Osteoblast (primary cell): ENCODE results near the gene CLEC3B. TPM values are rescaled to one million over a fixed set of nuclear protein-coding genes. Genes with fewer than 3 reads are reported as not detected.

ENCODE experiments used
- DNase-seq: peaks from one replicate; pipeline ENCODE4 v3.0.0; 2011; ENCODE audit warnings: low spot score, mixed read lengths; ENCODE audit not compliant: insufficient read length; ENCODE audit errors: missing footprints
- H2AFZ ChIP-seq: 2 replicates; pipeline ENCODE4 v1.6.0; 2011; ENCODE audit warnings: mild to moderate bottlenecking, low read length
- H3K27ac ChIP-seq: 2 replicates; pipeline ENCODE4 v1.5.1; 2011; ENCODE audit warnings: mild to moderate bottlenecking, low read depth, low read length, moderate library complexity
- H3K27me3 ChIP-seq: 2 replicates; pipeline ENCODE4 v1.6.0; 2012; ENCODE audit warnings: mild to moderate bottlenecking, control low read depth, inconsistent platforms, low read length, moderate library complexity; ENCODE audit not compliant: insufficient read depth
- H3K36me3 ChIP-seq: 2 replicates; pipeline ENCODE4 v1.5.1; 2011; ENCODE audit warnings: mild to moderate bottlenecking, low read length, control low read depth, moderate library complexity; ENCODE audit not compliant: insufficient read depth
- H3K4me1 ChIP-seq: 2 replicates; pipeline ENCODE4 v1.5.1; 2011; ENCODE audit warnings: mild to moderate bottlenecking, low read length, control low read depth, moderate library complexity; ENCODE audit not compliant: insufficient read depth
- H3K4me2 ChIP-seq: 2 replicates; pipeline ENCODE4 v1.6.0; 2011; ENCODE audit warnings: mild to moderate bottlenecking, low read length; ENCODE audit not compliant: insufficient read depth
- H3K4me3 ChIP-seq: fragments of 200-600 bp; sonication (generic); 3 replicates; pipeline ENCODE4 v1.5.1; 2012; ENCODE audit warnings: mild to moderate bottlenecking, low read length, inconsistent platforms; ENCODE audit not compliant: insufficient read depth
- H3K79me2 ChIP-seq: 2 replicates; pipeline ENCODE4 v1.6.0; 2012; ENCODE audit warnings: mild to moderate bottlenecking, low read length, control low read depth, inconsistent platforms; ENCODE audit not compliant: insufficient read depth
- H3K9me3 ChIP-seq: 2 replicates; pipeline ENCODE4 v1.5.1; 2011; ENCODE audit warnings: low read depth, low read length, control low read depth
- H4K20me1 ChIP-seq: 2 replicates; pipeline ENCODE4 v1.6.0; 2012; ENCODE audit warnings: mild to moderate bottlenecking, low read length, control low read depth; ENCODE audit not compliant: insufficient read depth
- CTCF ChIP-seq: IDR thresholded peaks from 2 replicates; pipeline ENCODE4 v1.5.1; 2011; ENCODE audit warnings: mild to moderate bottlenecking, low read depth, low read length, moderate library complexity; ENCODE audit errors: extremely low read depth
- total RNA-seq: library from RNA; depleted of rRNA; stranded (reverse); fragments of >200 nt; gene quantifications from 2 replicates; pipeline ENCODE4 v1.2.3, GENCODE V29; 2012

CLEC3B gene
- total RNA-seq, 1 donor: 48.9 TPM

GRCh38 chr3:45057557-45057956 is 31.5 kb downstream of the CLEC3B start:
- Histone ChIP-seq H3K9me3 (no peaks in the 10 kb centered on the region), H3K4me2 (no peak overlapping the region), H2AFZ (no peak overlapping the region), H3K36me3 (no peaks in the 10 kb centered on the region), H3K27me3 (no peaks in the 10 kb centered on the region), H3K4me1 (peaks cover 51% of the 10 kb centered on the region), H3K27ac (no peak overlapping the region), H3K4me3 (no peak overlapping the region), H3K79me2 (no peaks in the 10 kb centered on the region), H4K20me1 (no peaks in the 10 kb centered on the region)
- DNase-seq: no peak
- no peak for TF ChIP-seq CTCF

GRCh38 chr3:45059132-45059531 is 33.0 kb downstream of the CLEC3B start:
- Histone ChIP-seq H3K4me2 (no peak overlapping the region), H3K4me1 (peaks cover 53% of the 10 kb centered on the region), H4K20me1 (no peaks in the 10 kb centered on the region), H3K9me3 (no peaks in the 10 kb centered on the region), H3K27me3 (no peaks in the 10 kb centered on the region), H3K27ac (no peak overlapping the region), H2AFZ (no peak overlapping the region), H3K4me3 (no peak overlapping the region), H3K36me3 (no peaks in the 10 kb centered on the region), H3K79me2 (no peaks in the 10 kb centered on the region)
- TF ChIP-seq CTCF: no peak
- no peak for DNase-seq

GRCh38 chr3:45060165-45060892 is 34.2 kb downstream of the CLEC3B start:
- no peak for TF ChIP-seq CTCF
- H3K27me3 ChIP-seq: no peaks in the 10 kb centered on the region
- H3K36me3 ChIP-seq: no peaks in the 10 kb centered on the region
- H4K20me1 ChIP-seq: no peaks in the 10 kb centered on the region
- H2AFZ ChIP-seq: peak overlapping the region; percentile 80
- peaks cover 53% of the 10 kb centered on the region for H3K4me1 ChIP-seq
- H3K4me3 ChIP-seq: no peak overlapping the region
- H3K4me2 ChIP-seq: no peak overlapping the region
- H3K9me3 ChIP-seq: no peaks in the 10 kb centered on the region
- peak overlapping the region; percentile 74 for H3K27ac ChIP-seq
- H3K79me2 ChIP-seq: no peaks in the 10 kb centered on the region
- DNase-seq: no peak

GRCh38 chr3:45062697-45063070 is 36.6 kb downstream of the CLEC3B start:
- no peaks in the 10 kb centered on the region for H3K36me3 ChIP-seq

More at GRCh38 chr3:45062697-45063070, 36.6 kb downstream of the CLEC3B start:
- Histone ChIP-seq H3K27ac (peak overlapping the region; percentile 42), H3K4me2 (no peak overlapping the region), H4K20me1 (no peaks in the 10 kb centered on the region), H3K79me2 (no peaks in the 10 kb centered on the region), H3K27me3 (no peaks in the 10 kb centered on the region), H3K4me1 (peaks cover 36% of the 10 kb centered on the region), H2AFZ (no peak overlapping the region), H3K9me3 (no peaks in the 10 kb centered on the region), H3K4me3 (no peak overlapping the region)
- no peak for TF ChIP-seq CTCF
- no peak for DNase-seq
